HG03565 (cell line): ENCODE data around the gene ARMC2.
"Not testable (repeated sequence)": the region's sequence is repeated elsewhere in the genome, so short reads cannot be mapped to it uniquely, and the experiment has no call there.

Source experiments
- ATAC-seq: cut with Tn5 transposase; IDR thresholded peaks from one replicate; pipeline ENCODE4 v1.9.1; 2021; ENCODE audit warnings: mild to moderate bottlenecking, moderate library complexity; ENCODE audit not compliant: unreplicated experiment

The ARMC2 gene

GRCh38 chr6:108831104-108831503, 17.1 kb upstream of the ARMC2 start:
- ATAC-seq = no peak

GRCh38 chr6:108832738-108833137, 15.5 kb upstream of the ARMC2 start:
- ATAC-seq = no peak

GRCh38 chr6:108835218-108835850, 12.9 kb upstream of the ARMC2 start:
- no peak for ATAC-seq

GRCh38 chr6:108836061-108836460, 12.2 kb upstream of the ARMC2 start:
- no peak for ATAC-seq

GRCh38 chr6:108837236-108837971, 10.8 kb upstream of the ARMC2 start:
- ATAC-seq = no peak

- ATAC-seq = no peak
Measured at GRCh38 chr6:108838101-108838717, 10.0 kb upstream of the ARMC2 start.

- ATAC-seq = no peak
Measured at GRCh38 chr6:108839083-108839642, 9.1 kb upstream of the ARMC2 start.

- no peak for ATAC-seq
Measured at GRCh38 chr6:108840919-108841318, 7.3 kb upstream of the ARMC2 start.

GRCh38 chr6:108841377-108841855, 6.8 kb upstream of the ARMC2 start:
- ATAC-seq = no peak

- ATAC-seq = no peak
Measured at GRCh38 chr6:108844135-108844534, 4.1 kb upstream of the ARMC2 start.

GRCh38 chr6:108845145-108845544, 3.1 kb upstream of the ARMC2 start:
- ATAC-seq = no peak

- no peak for ATAC-seq
Measured at GRCh38 chr6:108846101-108846500, 2.1 kb upstream of the ARMC2 start.

GRCh38 chr6:108846628-108847027, 1.6 kb upstream of the ARMC2 start:
- no peak for ATAC-seq

- ATAC-seq = no peak
Measured at GRCh38 chr6:108847738-108848115, 495 bp upstream of the ARMC2 start.

- ATAC-seq = no peak
Measured at GRCh38 chr6:108850669-108851465, 2.6 kb downstream of the ARMC2 start.

- no peak for ATAC-seq
Measured at GRCh38 chr6:108851756-108852155, 3.5 kb downstream of the ARMC2 start.

- ATAC-seq = no peak
Measured at GRCh38 chr6:108853077-108853476, 4.9 kb downstream of the ARMC2 start.

- no peak for ATAC-seq
Measured at GRCh38 chr6:108862479-108863191, 14.4 kb downstream of the ARMC2 start.

- not testable (repeated sequence) for ATAC-seq
Measured at GRCh38 chr6:108865751-108866286, 17.6 kb downstream of the ARMC2 start.

GRCh38 chr6:108866798-108867197, 18.6 kb downstream of the ARMC2 start:
- no peak for ATAC-seq
